Dermis microvascular lymphatic vessel endothelial cell (primary cell): ENCODE data around the gene RASGRP1. TPM values are rescaled to one million over a fixed set of nuclear protein-coding genes. Genes with fewer than 3 reads are reported as not detected.

Experiments
- DNase-seq, 2 donors: peaks; one replicate each; pipeline versions ENCODE4 v3.0.0 to v3.0.0-alpha.2; 2010; ENCODE audit warnings: low read depth in 2 of 2
- total RNA-seq: library from RNA; depleted of rRNA; stranded (reverse); fragments of >200 nt; gene quantifications from 2 replicates; pipeline ENCODE4 v1.2.1, GENCODE V29; 2014

RASGRP1 gene
- total RNA-seq, 1 donor from 2014 or later: 0.26 TPM

- DNase-seq: peak in 1 of 2 donors; percentile 57
Observed at GRCh38 chr15:38461066-38461833, 103.4 kb downstream of the RASGRP1 start.

GRCh38 chr15:38460543-38460942 is 104.1 kb downstream of the RASGRP1 start:
- no peak for DNase-seq

- no peak for DNase-seq
Observed at GRCh38 chr15:38459480-38459879, 105.1 kb downstream of the RASGRP1 start.

- DNase-seq: no peak
Observed at GRCh38 chr15:38458646-38459045, 106.0 kb downstream of the RASGRP1 start.

GRCh38 chr15:38455092-38455491 is 109.5 kb downstream of the RASGRP1 start:
- DNase-seq: peak in 1 of 2 donors; percentile 3

GRCh38 chr15:38454696-38455090 is 109.9 kb downstream of the RASGRP1 start:
- DNase-seq: peak in 1 of 2 donors; percentile 19

- peak; percentile 66 to 86 for DNase-seq
Observed at GRCh38 chr15:38453971-38454695, 110.5 kb downstream of the RASGRP1 start, which contains the start of gene FAM98B. Gene FAM98B (plus strand): TSS chr15:38454127. CDS start chr15:38454162, 35 bp downstream.

- DNase-seq: no peak
Observed at GRCh38 chr15:38441130-38441519, 123.5 kb downstream of the RASGRP1 start.

GRCh38 chr15:38440353-38441129 is 124.1 kb downstream of the RASGRP1 start:
- peak; percentile 71 to 78 for DNase-seq

Other genes with a start within 250 kb of the RASGRP1 start
- 4.9 and 5.9 TPM in 2 replicates for gene FAM98B, start 110.7 kb downstream of the RASGRP1 start, total RNA-seq